Measurements from ENCODE around the gene FHIT. TPM values are rescaled to one million over a fixed set of nuclear protein-coding genes. Genes with fewer than 3 reads are reported as not detected.

FHIT gene
- total and polyA plus RNA-seq, 7 donors, result 0.98 to 10.4 (median 4.0) TPM

GRCh38 chr3:59733041-59733809 lies 1518.0 kb downstream of the FHIT start:
- no peak for TF ChIP-seq CTCF (IDR thresholded peaks at IDR 0.05)
- Histone ChIP-seq H3K27me3 (ENCODE audit: insufficient read depth in 3 of 3, low read length in 2 of 3) (no peaks in the 10 kb centered on the region), H3K36me3 (ENCODE audit: insufficient read depth in 1 of 2, low read depth in 1 of 2) (no peaks in the 10 kb centered on the region), H3K9me3 (no peaks in the 10 kb centered on the region), H3K4me1 (no peaks in the 10 kb centered on the region), H3K27ac (no peak overlapping the region), H3K4me3 (no peak overlapping the region)
- DNase-seq (no peak), ATAC-seq (no peak)
- intact Hi-C loops (cut with DNase I), result no loop called here
- WGBS, 3 donors, result 82 to 88% (median 87%) methylated on average over 6 of the region's 6 CpGs

- no peak for ATAC-seq
- WGBS, 3 donors, result 89 to 94% (median 91%) methylated on average over 5 of the region's 5 CpGs
Measured at GRCh38 chr3:59731943-59732342, 1519.3 kb downstream of the FHIT start.

GRCh38 chr3:59730591-59730990 lies 1520.7 kb downstream of the FHIT start:
- H3K4me3 ChIP-seq, result no peak overlapping the region
- intact Hi-C loops (cut with DNase I), result no loop called here
- no peaks in the 10 kb centered on the region for H3K4me1 ChIP-seq
- H3K27me3 ChIP-seq (ENCODE audit: insufficient read depth in 3 of 3, low read length in 2 of 3), result no peaks in the 10 kb centered on the region
- no peak for TF ChIP-seq CTCF (IDR thresholded peaks at IDR 0.05)
- 69 to 75% (median 73%) methylated on average over 4 of the region's 4 CpGs for WGBS, 3 donors
- no peak overlapping the region for H3K27ac ChIP-seq
- H3K9me3 ChIP-seq, result no peaks in the 10 kb centered on the region
- H3K36me3 ChIP-seq (ENCODE audit: insufficient read depth in 1 of 2, low read depth in 1 of 2), result no peaks in the 10 kb centered on the region
- DNase-seq, result no peak
- ATAC-seq, result no peak

More at GRCh38 chr3:59731943-59732342, 1519.3 kb downstream of the FHIT start:
- Histone ChIP-seq H3K27me3 (ENCODE audit: insufficient read depth in 3 of 3, low read length in 2 of 3) (no peaks in the 10 kb centered on the region), H3K36me3 (ENCODE audit: insufficient read depth in 1 of 2, low read depth in 1 of 2) (no peaks in the 10 kb centered on the region), H3K4me3 (no peak overlapping the region), H3K4me1 (no peaks in the 10 kb centered on the region), H3K27ac (no peak overlapping the region), H3K9me3 (no peaks in the 10 kb centered on the region)
- DNase-seq, result no peak
- no peak for TF ChIP-seq CTCF (IDR thresholded peaks at IDR 0.05)
- intact Hi-C loops (cut with DNase I), result no loop called here

GRCh38 chr3:59728587-59728908 lies 1522.7 kb downstream of the FHIT start:
- Histone ChIP-seq H3K4me3 (no peak overlapping the region), H3K27me3 (ENCODE audit: insufficient read depth in 3 of 3, low read length in 2 of 3) (no peaks in the 10 kb centered on the region), H3K27ac (no peak overlapping the region), H3K36me3 (ENCODE audit: insufficient read depth in 1 of 2, low read depth in 1 of 2) (no peaks in the 10 kb centered on the region), H3K9me3 (no peaks in the 10 kb centered on the region), H3K4me1 (no peaks in the 10 kb centered on the region)
- ATAC-seq (no peak), DNase-seq (no peak)
- intact Hi-C loops (cut with DNase I), result no loop called here
- no peak for TF ChIP-seq CTCF (IDR thresholded peaks at IDR 0.05)

Data from psoas muscle (tissue), 8 donors.